Measurements from ENCODE around the gene BAZ1A. TPM values are rescaled to one million over a fixed set of nuclear protein-coding genes. Genes with fewer than 3 reads are reported as not detected.

The BAZ1A gene
- total RNA-seq, 4 donors from 2014 or later = 16.7 to 29.8 (median 28.4) TPM

DNA sequence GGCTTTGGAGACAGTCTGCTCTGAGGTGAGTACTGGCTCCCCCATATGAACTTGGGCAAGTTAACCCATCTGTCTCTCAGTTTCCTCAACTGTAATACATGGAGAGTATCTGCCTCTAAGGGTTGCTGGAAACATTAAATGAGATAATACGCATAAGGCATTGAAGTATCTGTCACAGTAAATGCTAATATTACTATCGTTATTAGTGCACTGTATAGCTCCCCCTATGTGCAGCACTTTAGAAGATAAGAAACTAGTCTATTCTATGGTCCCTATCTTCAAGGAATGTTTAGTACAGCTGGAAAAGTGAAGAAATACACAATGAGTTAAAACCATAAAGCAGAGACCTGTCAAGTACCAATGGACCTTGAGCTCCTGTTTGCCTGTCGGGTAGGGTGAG lies 109.1 kb downstream of the BAZ1A start:
- DNase-seq = no peak
- WGBS, 2 donors = 93 to 96% methylated on average over 3 of the region's 3 CpGs
- Histone ChIP-seq H3K27me3 (no peaks in the 10 kb centered on the region), H3K27ac (no peak overlapping the region), H3K36me3 (peaks cover 19 to 21% of the 10 kb centered on the region in 2 donors), H3K4me3 (replicated peaks in 1 of 3) (no peak overlapping the region), H3K4me1 (no peaks in the 10 kb centered on the region), H3K9me3 (no peaks in the 10 kb centered on the region)
- TF ChIP-seq POLR2A (IDR thresholded peaks at IDR 0.05) = no peak
- TF ChIP-seq, protein P1, sequence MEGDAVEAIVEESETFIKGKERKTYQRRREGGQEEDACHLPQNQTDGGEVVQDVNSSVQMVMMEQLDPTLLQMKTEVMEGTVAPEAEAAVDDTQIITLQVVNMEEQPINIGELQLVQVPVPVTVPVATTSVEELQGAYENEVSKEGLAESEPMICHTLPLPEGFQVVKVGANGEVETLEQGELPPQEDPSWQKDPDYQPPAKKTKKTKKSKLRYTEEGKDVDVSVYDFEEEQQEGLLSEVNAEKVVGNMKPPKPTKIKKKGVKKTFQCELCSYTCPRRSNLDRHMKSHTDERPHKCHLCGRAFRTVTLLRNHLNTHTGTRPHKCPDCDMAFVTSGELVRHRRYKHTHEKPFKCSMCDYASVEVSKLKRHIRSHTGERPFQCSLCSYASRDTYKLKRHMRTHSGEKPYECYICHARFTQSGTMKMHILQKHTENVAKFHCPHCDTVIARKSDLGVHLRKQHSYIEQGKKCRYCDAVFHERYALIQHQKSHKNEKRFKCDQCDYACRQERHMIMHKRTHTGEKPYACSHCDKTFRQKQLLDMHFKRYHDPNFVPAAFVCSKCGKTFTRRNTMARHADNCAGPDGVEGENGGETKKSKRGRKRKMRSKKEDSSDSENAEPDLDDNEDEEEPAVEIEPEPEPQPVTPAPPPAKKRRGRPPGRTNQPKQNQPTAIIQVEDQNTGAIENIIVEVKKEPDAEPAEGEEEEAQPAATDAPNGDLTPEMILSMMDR (IDR thresholded peaks at IDR 0.05) = peak in 1 of 6 experiments; percentile 5
- intact Hi-C loops (cut with DNase I) = no loop called here

DNA sequence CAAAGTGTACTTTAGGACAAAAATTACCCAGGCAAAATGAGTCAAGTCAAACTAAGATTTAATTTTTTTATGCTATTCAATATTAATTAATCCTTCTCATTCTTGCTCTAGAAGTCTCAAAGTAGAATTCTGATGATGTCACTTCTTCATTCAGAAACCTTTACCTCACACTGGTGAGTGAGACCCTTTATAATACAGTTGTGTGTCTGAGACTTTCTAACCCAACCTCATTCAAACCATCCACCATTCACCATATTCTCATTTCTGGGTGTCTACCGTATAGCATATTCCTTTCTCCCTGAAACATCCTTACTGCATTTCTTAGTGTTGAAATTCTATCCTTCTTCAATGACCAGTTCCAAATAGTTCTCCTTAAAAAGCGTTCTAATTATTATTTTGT lies 119.9 kb downstream of the BAZ1A start:
- intact Hi-C loops (cut with DNase I) = no loop called here
- DNase-seq = no peak
- WGBS, 2 donors = 95 to 96% methylated on average over 2 of the region's 2 CpGs
- Histone ChIP-seq H3K9me3 (no peaks in the 10 kb centered on the region), H3K4me3 (replicated peaks in 1 of 3) (no peak overlapping the region), H3K36me3 (peaks cover 0 to 3% of the 10 kb centered on the region in 2 donors), H3K4me1 (no peaks in the 10 kb centered on the region), H3K27ac (no peak overlapping the region), H3K27me3 (no peaks in the 10 kb centered on the region)
- TF ChIP-seq, protein P1 (IDR thresholded peaks at IDR 0.05) = no peak
- no peak for TF ChIP-seq POLR2A (IDR thresholded peaks at IDR 0.05)

DNA sequence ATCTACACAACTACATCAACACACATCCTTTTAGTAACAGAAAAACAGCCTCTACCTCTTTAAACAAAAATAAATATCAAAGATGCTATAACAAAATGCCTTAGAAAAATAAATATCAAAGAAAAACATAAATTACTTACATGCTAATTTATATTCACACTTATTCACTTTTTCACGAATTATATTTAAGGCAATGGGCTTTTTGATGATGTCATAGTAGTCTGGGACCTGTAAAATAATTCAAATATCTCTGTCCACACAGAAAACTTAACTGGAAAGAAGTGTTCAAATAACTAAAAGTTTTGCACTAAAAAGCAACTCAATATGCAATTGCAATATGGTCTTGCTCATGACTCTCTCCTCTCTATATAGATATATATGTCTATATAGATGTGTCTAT lies 120.5 kb downstream of the BAZ1A start:
- H3K27ac ChIP-seq = no peak overlapping the region
- H3K4me3 ChIP-seq (replicated peaks in 1 of 3) = no peak overlapping the region
- peaks cover 0 to 3% of the 10 kb centered on the region in 2 donors for H3K36me3 ChIP-seq
- DNase-seq = no peak
- H3K9me3 ChIP-seq = no peaks in the 10 kb centered on the region
- intact Hi-C loops (cut with DNase I) = no loop called here
- H3K4me1 ChIP-seq = no peaks in the 10 kb centered on the region
- H3K27me3 ChIP-seq = no peaks in the 10 kb centered on the region
- WGBS, 2 donors = 92 to 97% methylated on average over 1 of the region's 1 CpG
- TF ChIP-seq POLR2A (IDR thresholded peaks at IDR 0.05) = no peak
- TF ChIP-seq, protein P1 (IDR thresholded peaks at IDR 0.05) = no peak

DNA sequence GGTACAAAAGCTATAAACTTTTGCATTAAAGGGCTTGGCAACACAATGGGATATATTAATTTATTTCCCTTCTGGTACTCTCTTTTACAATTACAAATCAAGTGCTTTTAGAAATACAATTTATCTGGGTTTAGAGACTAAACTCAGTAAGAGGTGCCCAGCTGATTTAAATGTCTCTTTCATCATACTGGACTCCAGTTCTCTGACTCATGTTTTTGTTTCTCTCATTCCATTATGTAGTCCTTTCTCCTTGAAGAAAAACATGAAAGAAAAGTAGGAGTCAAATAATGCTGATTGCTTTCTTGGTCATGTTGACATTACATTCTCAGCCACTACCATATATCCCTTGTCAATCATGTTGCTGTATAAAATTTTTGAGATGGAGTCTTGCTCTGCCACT lies 124.5 kb downstream of the BAZ1A start:
- H3K9me3 ChIP-seq = no peaks in the 10 kb centered on the region
- no peaks in the 10 kb centered on the region for H3K36me3 ChIP-seq
- TF ChIP-seq, protein P1 (IDR thresholded peaks at IDR 0.05) = no peak
- no peak for TF ChIP-seq POLR2A (IDR thresholded peaks at IDR 0.05)
- no peak overlapping the region for H3K4me3 ChIP-seq (replicated peaks in 1 of 3)
- H3K27ac ChIP-seq = no peak overlapping the region
- intact Hi-C loops (cut with DNase I) = no loop called here
- DNase-seq = no peak
- peaks cover 4 to 10% of the 10 kb centered on the region in 2 donors for H3K4me1 ChIP-seq
- no peaks in the 10 kb centered on the region for H3K27me3 ChIP-seq

DNA sequence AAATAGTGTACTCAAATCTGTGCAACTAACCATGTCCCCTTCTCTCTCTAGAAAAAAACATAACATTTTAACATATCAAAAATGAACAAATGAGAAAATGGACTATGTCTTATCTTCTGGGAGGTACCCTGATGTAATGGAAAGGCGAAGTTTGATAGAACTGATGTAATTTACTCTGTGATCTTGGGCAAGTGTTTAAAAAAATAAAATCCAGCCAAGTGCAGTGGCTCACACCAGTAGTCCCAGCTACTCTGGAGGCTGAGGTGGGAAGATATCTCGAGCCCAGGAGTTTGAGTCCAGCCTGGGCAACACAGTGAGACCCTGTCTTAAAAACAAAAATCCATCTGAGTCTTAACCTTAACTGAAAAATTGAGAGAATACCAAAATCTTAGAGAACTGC lies 124.9 kb downstream of the BAZ1A start:
- WGBS, 2 donors = 75 to 90% methylated on average over 2 of the region's 2 CpGs
- intact Hi-C loops (cut with DNase I) = no loop called here
- DNase-seq = no peak
- peaks cover 4 to 10% of the 10 kb centered on the region in 2 donors for H3K4me1 ChIP-seq
- no peaks in the 10 kb centered on the region for H3K36me3 ChIP-seq
- TF ChIP-seq, protein P1 (IDR thresholded peaks at IDR 0.05) = no peak
- no peak for TF ChIP-seq POLR2A (IDR thresholded peaks at IDR 0.05)
- H3K27me3 ChIP-seq = no peaks in the 10 kb centered on the region
- H3K4me3 ChIP-seq (replicated peaks in 1 of 3) = no peak overlapping the region
- no peak overlapping the region for H3K27ac ChIP-seq
- H3K9me3 ChIP-seq = no peaks in the 10 kb centered on the region
